ENCODE results near the gene TMEM176B. TPM values are rescaled to one million over a fixed set of nuclear protein-coding genes. Genes with fewer than 3 reads are reported as not detected.
"Not testable (repeated sequence)": the region's sequence is repeated elsewhere in the genome, so short reads cannot be mapped to it uniquely, and the experiment has no call there.

Gene TMEM176B
- polyA plus RNA-seq, 3 donors, result 9.1 to 56.5 (median 43.7) TPM

GRCh38 chr7:150799156-150799555 is 1.0 kb downstream of the TMEM176B start:
- no peak overlapping the region for H3K27ac ChIP-seq (ENCODE audit: low read depth, low read length)
- WGBS, 3 donors, result 80 to 90% (median 80%) methylated on average over 3 of the region's 3 CpGs

- no peak overlapping the region for H3K27ac ChIP-seq (ENCODE audit: low read depth, low read length)
- 75 to 82% (median 79%) methylated on average over 4 of the region's 4 CpGs for WGBS, 3 donors
These were observed 2.5 kb downstream of the TMEM176B start for GRCh38 chr7:150797661-150798060.

- WGBS, 3 donors, result 89 to 93% (median 90%) methylated on average over 6 of the region's 6 CpGs
- no peak overlapping the region for H3K27ac ChIP-seq (ENCODE audit: low read depth, low read length)
These were observed 6.5 kb downstream of the TMEM176B start for GRCh38 chr7:150793569-150794238.

GRCh38 chr7:150791746-150792452 is 8.3 kb downstream of the TMEM176B start:
- H3K27ac ChIP-seq (ENCODE audit: low read depth, low read length), result no peak overlapping the region
- 79 to 91% (median 89%) methylated on average over 12 of the region's 12 CpGs for WGBS, 3 donors

GRCh38 chr7:150791304-150791703 is 8.9 kb downstream of the TMEM176B start:
- WGBS, 3 donors, result 77 to 93% (median 92%) methylated on average over 5 of the region's 5 CpGs
- no peak overlapping the region for H3K27ac ChIP-seq (ENCODE audit: low read depth, low read length)

GRCh38 chr7:150790416-150791075 is 9.6 kb downstream of the TMEM176B start:
- no peak overlapping the region for H3K27ac ChIP-seq (ENCODE audit: low read depth, low read length)
- 81 to 85% (median 84%) methylated on average over 9 of the region's 9 CpGs for WGBS, 3 donors

- WGBS, 3 donors, result 54 to 73% (median 64%) methylated on average over 9 of the region's 9 CpGs
- peak overlapping the region; percentile 1 for H3K27ac ChIP-seq (ENCODE audit: low read depth, low read length)
These were observed 11.5 kb downstream of the TMEM176B start for GRCh38 chr7:150788474-150789269.

- H3K27ac ChIP-seq (ENCODE audit: low read depth, low read length), result no peak overlapping the region
- 38 to 51% (median 43%) methylated on average over 10 of the region's 10 CpGs for WGBS, 3 donors
These were observed 12.6 kb downstream of the TMEM176B start for GRCh38 chr7:150787321-150788281.

GRCh38 chr7:150784954-150785353 is 15.2 kb downstream of the TMEM176B start:
- WGBS, 3 donors, result 45 to 81% (median 50%) methylated on average over 4 of the region's 4 CpGs

GRCh38 chr7:150784120-150784736 is 15.9 kb downstream of the TMEM176B start:
- WGBS, 3 donors, result 32 to 49% (median 44%) methylated on average over 9 of the region's 9 CpGs
- H3K27ac ChIP-seq (ENCODE audit: low read depth, low read length), result no peak overlapping the region

More at GRCh38 chr7:150784954-150785353, 15.2 kb downstream of the TMEM176B start:
- peak overlapping the region; percentile 46 for H3K27ac ChIP-seq (ENCODE audit: low read depth, low read length)

GRCh38 chr7:150781961-150782360 is 18.2 kb downstream of the TMEM176B start:
- no peak overlapping the region for H3K27ac ChIP-seq (ENCODE audit: low read depth, low read length)
- WGBS, 3 donors, result 83 to 93% (median 87%) methylated on average over 2 of the region's 2 CpGs

GRCh38 chr7:150781103-150781502 is 19.1 kb downstream of the TMEM176B start:
- 18 to 47% (median 18%) methylated on average over 3 of the region's 3 CpGs for WGBS, 3 donors
- H3K27ac ChIP-seq (ENCODE audit: low read depth, low read length), result no peak overlapping the region

GRCh38 chr7:150780292-150780691 is 19.9 kb downstream of the TMEM176B start:
- no peak overlapping the region for H3K27ac ChIP-seq (ENCODE audit: low read depth, low read length)
- 35 to 69% (median 37%) methylated on average over 3 of the region's 3 CpGs for WGBS, 3 donors

GRCh38 chr7:150778738-150779301 is 21.3 kb downstream of the TMEM176B start:
- no peak overlapping the region for H3K27ac ChIP-seq (ENCODE audit: low read depth, low read length)
- WGBS, 3 donors, result 6 to 9% (median 8%) methylated on average over 12 of the region's 12 CpGs

- 50 to 64% (median 61%) methylated on average over 8 of the region's 8 CpGs for WGBS, 3 donors
- no peak overlapping the region for H3K27ac ChIP-seq (ENCODE audit: low read depth, low read length)
These were observed 22.0 kb downstream of the TMEM176B start for GRCh38 chr7:150778014-150778737.

GRCh38 chr7:150774131-150774530 is 26.0 kb downstream of the TMEM176B start:
- 58 to 90% (median 81%) methylated on average over 1 of the region's 1 CpG for WGBS, 3 donors

More at GRCh38 chr7:150774131-150774530, 26.0 kb downstream of the TMEM176B start:
- H3K27ac ChIP-seq (ENCODE audit: low read depth, low read length), result not testable (repeated sequence)

Measured in adipose tissue (tissue), 3 donors.